ENCODE data around the gene BTF3L4.
"Not testable (repeated sequence)": the region's sequence is repeated elsewhere in the genome, so short reads cannot be mapped to it uniquely, and the experiment has no call there.

DNA sequence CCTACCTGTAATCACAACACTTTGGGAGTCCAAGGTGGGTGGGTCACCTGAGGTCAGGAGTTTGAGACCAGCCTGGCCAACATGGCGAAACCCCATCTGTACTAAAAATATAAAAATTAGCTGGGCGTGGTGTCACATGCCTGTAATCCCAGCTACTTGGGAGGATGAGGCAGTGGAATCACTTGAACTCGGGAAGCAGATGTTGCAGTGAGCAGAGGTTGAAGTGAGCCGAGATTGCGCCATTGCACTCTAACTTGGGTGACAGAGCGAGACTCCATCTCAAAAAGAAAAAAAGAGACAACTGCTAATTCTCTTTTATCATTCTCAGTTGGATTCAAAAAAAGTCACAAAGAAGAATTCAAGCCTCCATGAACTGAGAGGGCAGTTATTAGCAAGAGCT lies 21.2 kb downstream of the BTF3L4 start:
- TF ChIP-seq POLR2AphosphoS5 (IDR thresholded peaks at IDR 0.05; ENCODE audit: low read depth); EZH2phosphoT487 (IDR thresholded peaks at IDR 0.05; ENCODE audit: unreplicated experiment); EZH2 (IDR thresholded peaks at IDR 0.05; ENCODE audit: low read depth, unreplicated experiment); CREB1 (CRISPR knock-in tag; IDR thresholded peaks at IDR 0.05; ENCODE audit: low read depth); STAT1 (IDR thresholded peaks at IDR 0.05; ENCODE audit: unreplicated experiment); ZNF331 (CRISPR knock-in tag; IDR thresholded peaks at IDR 0.05; ENCODE audit: low read depth); JUNB (IDR thresholded peaks at IDR 0.05; ENCODE audit: unreplicated experiment); ZNF114 (CRISPR knock-in tag; IDR thresholded peaks at IDR 0.05): not testable (repeated sequence)
- TF ChIP-seq, protein P1, sequence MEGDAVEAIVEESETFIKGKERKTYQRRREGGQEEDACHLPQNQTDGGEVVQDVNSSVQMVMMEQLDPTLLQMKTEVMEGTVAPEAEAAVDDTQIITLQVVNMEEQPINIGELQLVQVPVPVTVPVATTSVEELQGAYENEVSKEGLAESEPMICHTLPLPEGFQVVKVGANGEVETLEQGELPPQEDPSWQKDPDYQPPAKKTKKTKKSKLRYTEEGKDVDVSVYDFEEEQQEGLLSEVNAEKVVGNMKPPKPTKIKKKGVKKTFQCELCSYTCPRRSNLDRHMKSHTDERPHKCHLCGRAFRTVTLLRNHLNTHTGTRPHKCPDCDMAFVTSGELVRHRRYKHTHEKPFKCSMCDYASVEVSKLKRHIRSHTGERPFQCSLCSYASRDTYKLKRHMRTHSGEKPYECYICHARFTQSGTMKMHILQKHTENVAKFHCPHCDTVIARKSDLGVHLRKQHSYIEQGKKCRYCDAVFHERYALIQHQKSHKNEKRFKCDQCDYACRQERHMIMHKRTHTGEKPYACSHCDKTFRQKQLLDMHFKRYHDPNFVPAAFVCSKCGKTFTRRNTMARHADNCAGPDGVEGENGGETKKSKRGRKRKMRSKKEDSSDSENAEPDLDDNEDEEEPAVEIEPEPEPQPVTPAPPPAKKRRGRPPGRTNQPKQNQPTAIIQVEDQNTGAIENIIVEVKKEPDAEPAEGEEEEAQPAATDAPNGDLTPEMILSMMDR (conservative IDR thresholded peaks at IDR 0.05; ENCODE audit: low read depth in 2 of 2), result not testable (repeated sequence)
- TF ChIP-seq, protein P2, sequence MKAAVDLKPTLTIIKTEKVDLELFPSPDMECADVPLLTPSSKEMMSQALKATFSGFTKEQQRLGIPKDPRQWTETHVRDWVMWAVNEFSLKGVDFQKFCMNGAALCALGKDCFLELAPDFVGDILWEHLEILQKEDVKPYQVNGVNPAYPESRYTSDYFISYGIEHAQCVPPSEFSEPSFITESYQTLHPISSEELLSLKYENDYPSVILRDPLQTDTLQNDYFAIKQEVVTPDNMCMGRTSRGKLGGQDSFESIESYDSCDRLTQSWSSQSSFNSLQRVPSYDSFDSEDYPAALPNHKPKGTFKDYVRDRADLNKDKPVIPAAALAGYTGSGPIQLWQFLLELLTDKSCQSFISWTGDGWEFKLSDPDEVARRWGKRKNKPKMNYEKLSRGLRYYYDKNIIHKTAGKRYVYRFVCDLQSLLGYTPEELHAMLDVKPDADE (IDR thresholded peaks at IDR 0.05), result not testable (repeated sequence)
- TF ChIP-seq, protein P3, sequence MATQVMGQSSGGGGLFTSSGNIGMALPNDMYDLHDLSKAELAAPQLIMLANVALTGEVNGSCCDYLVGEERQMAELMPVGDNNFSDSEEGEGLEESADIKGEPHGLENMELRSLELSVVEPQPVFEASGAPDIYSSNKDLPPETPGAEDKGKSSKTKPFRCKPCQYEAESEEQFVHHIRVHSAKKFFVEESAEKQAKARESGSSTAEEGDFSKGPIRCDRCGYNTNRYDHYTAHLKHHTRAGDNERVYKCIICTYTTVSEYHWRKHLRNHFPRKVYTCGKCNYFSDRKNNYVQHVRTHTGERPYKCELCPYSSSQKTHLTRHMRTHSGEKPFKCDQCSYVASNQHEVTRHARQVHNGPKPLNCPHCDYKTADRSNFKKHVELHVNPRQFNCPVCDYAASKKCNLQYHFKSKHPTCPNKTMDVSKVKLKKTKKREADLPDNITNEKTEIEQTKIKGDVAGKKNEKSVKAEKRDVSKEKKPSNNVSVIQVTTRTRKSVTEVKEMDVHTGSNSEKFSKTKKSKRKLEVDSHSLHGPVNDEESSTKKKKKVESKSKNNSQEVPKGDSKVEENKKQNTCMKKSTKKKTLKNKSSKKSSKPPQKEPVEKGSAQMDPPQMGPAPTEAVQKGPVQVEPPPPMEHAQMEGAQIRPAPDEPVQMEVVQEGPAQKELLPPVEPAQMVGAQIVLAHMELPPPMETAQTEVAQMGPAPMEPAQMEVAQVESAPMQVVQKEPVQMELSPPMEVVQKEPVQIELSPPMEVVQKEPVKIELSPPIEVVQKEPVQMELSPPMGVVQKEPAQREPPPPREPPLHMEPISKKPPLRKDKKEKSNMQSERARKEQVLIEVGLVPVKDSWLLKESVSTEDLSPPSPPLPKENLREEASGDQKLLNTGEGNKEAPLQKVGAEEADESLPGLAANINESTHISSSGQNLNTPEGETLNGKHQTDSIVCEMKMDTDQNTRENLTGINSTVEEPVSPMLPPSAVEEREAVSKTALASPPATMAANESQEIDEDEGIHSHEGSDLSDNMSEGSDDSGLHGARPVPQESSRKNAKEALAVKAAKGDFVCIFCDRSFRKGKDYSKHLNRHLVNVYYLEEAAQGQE (IDR thresholded peaks at IDR 0.05; ENCODE audit: unreplicated experiment), result not testable (repeated sequence)
- TF ChIP-seq, protein P4, sequence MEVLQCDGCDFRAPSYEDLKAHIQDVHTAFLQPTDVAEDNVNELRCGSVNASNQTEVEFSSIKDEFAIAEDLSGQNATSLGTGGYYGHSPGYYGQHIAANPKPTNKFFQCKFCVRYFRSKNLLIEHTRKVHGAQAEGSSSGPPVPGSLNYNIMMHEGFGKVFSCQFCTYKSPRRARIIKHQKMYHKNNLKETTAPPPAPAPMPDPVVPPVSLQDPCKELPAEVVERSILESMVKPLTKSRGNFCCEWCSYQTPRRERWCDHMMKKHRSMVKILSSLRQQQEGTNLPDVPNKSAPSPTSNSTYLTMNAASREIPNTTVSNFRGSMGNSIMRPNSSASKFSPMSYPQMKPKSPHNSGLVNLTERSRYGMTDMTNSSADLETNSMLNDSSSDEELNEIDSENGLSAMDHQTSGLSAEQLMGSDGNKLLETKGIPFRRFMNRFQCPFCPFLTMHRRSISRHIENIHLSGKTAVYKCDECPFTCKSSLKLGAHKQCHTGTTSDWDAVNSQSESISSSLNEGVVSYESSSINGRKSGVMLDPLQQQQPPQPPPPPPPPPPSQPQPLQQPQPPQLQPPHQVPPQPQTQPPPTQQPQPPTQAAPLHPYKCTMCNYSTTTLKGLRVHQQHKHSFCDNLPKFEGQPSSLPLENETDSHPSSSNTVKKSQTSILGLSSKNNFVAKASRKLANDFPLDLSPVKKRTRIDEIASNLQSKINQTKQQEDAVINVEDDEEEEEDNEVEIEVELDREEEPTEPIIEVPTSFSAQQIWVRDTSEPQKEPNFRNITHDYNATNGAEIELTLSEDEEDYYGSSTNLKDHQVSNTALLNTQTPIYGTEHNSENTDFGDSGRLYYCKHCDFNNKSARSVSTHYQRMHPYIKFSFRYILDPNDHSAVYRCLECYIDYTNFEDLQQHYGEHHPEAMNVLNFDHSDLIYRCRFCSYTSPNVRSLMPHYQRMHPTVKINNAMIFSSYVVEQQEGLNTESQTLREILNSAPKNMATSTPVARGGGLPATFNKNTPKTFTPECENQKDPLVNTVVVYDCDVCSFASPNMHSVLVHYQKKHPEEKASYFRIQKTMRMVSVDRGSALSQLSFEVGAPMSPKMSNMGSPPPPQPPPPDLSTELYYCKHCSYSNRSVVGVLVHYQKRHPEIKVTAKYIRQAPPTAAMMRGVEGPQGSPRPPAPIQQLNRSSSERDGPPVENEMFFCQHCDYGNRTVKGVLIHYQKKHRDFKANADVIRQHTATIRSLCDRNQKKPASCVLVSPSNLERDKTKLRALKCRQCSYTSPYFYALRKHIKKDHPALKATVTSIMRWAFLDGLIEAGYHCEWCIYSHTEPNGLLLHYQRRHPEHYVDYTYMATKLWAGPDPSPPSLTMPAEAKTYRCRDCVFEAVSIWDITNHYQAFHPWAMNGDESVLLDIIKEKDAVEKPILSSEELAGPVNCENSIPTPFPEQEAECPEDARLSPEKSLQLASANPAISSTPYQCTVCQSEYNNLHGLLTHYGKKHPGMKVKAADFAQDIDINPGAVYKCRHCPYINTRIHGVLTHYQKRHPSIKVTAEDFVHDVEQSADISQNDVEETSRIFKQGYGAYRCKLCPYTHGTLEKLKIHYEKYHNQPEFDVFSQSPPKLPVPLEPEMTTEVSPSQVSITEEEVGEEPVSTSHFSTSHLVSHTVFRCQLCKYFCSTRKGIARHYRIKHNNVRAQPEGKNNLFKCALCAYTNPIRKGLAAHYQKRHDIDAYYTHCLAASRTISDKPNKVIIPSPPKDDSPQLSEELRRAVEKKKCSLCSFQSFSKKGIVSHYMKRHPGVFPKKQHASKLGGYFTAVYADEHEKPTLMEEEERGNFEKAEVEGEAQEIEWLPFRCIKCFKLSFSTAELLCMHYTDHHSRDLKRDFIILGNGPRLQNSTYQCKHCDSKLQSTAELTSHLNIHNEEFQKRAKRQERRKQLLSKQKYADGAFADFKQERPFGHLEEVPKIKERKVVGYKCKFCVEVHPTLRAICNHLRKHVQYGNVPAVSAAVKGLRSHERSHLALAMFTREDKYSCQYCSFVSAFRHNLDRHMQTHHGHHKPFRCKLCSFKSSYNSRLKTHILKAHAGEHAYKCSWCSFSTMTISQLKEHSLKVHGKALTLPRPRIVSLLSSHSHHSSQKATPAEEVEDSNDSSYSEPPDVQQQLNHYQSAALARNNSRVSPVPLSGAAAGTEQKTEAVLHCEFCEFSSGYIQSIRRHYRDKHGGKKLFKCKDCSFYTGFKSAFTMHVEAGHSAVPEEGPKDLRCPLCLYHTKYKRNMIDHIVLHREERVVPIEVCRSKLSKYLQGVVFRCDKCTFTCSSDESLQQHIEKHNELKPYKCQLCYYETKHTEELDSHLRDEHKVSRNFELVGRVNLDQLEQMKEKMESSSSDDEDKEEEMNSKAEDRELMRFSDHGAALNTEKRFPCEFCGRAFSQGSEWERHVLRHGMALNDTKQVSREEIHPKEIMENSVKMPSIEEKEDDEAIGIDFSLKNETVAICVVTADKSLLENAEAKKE (CRISPR knock-in tag; IDR thresholded peaks at IDR 0.05), result not testable (repeated sequence)
